WTC11 (cell line): ENCODE measurements around the gene GCC1. TPM values are rescaled to one million over a fixed set of nuclear protein-coding genes. Genes with fewer than 3 reads are reported as not detected.

ENCODE experiments used
- ATAC-seq: fragments of 200-7000 bp; cut with Tn5 transposase; 2 replicates; pipeline ENCODE4 v1.10.0; 2021; ENCODE audit warnings: mild to moderate bottlenecking, moderate library complexity
- CTCF ChIA-PET: fragments of 300-600 bp; sonication (Branson Sonifier 250); formaldehyde crosslinking; loops from one replicate; lab custom pipeline; 2021; ENCODE audit warnings: antibody characterized with exemption; lab: Charles Lee
- POLR2A ChIA-PET: fragments of 350-600 bp; sonication (Branson Sonifier 250); formaldehyde crosslinking; loops from one replicate; lab custom pipeline; 2021; ENCODE audit warnings: antibody characterized with exemption; lab: Charles Lee
- DNase-seq: peaks from one replicate; pipeline ENCODE4 v3.0.0; 2021; ENCODE audit warnings: low spot score
- H3K27ac Mint-ChIP-seq: 2 replicates; pipeline ENCODE4 v1.8.0; 2021; ENCODE audit warnings: mixed read lengths
- H3K27me3 Mint-ChIP-seq: 2 replicates; pipeline ENCODE4 v1.8.0; 2021; ENCODE audit warnings: low read depth, mild to moderate bottlenecking, moderate library complexity, mixed read lengths
- H3K36me3 Mint-ChIP-seq: 2 replicates; pipeline ENCODE4 v1.8.0; 2021; ENCODE audit warnings: mixed read lengths
- H3K4me1 Mint-ChIP-seq: 2 replicates; pipeline ENCODE4 v1.8.0; 2022; ENCODE audit warnings: mixed read lengths
- H3K4me3 Mint-ChIP-seq: 2 replicates; pipeline ENCODE4 v1.8.0; 2021; ENCODE audit warnings: mild to moderate bottlenecking, moderate library complexity, mixed read lengths
- H3K9me3 Mint-ChIP-seq: 2 replicates; pipeline ENCODE4 v1.8.0; 2021; ENCODE audit warnings: mixed read lengths
- EMX1 ChIP-seq: fragments of 250-450 bp; sonication (Bioruptor Pico); IDR thresholded peaks from 2 replicates; pipeline ENCODE4 v1.8.0; 2021; ENCODE audit warnings: mild to moderate bottlenecking
- KAT7 ChIP-seq: sonication (generic); formaldehyde crosslinking; IDR thresholded peaks from 2 replicates; pipeline ENCODE4 v1.8.1; 2023; ENCODE audit warnings: missing genetic modification reagents, mild to moderate bottlenecking, borderline replicate concordance
- MXD4 ChIP-seq: fragments of 250-450 bp; sonication (Bioruptor Pico); IDR thresholded peaks from 2 replicates; pipeline ENCODE4 v1.8.0; 2021; ENCODE audit warnings: mild to moderate bottlenecking, moderate library complexity, borderline replicate concordance
- MYBL2 ChIP-seq: sonication (generic); formaldehyde crosslinking; IDR thresholded peaks from 2 replicates; pipeline ENCODE4 v1.8.1; 2023; ENCODE audit warnings: mild to moderate bottlenecking, moderate library complexity, missing genetic modification reagents
- NFE2L1 ChIP-seq: sonication (generic); formaldehyde crosslinking; IDR thresholded peaks from 2 replicates; pipeline ENCODE4 v1.8.1; 2023; ENCODE audit warnings: missing genetic modification reagents
- NFYB ChIP-seq: sonication (generic); formaldehyde crosslinking; conservative IDR thresholded peaks from 2 replicates; pipeline ENCODE4 v1.8.0; 2022; ENCODE audit warnings: low read depth, missing genetic modification reagents
- PRRX2 ChIP-seq: fragments of 250-450 bp; sonication (Bioruptor Pico); IDR thresholded peaks from 2 replicates; pipeline ENCODE4 v1.8.0; 2021; ENCODE audit warnings: mild to moderate bottlenecking
- TP53 ChIP-seq: sonication (generic); formaldehyde crosslinking; IDR thresholded peaks from 2 replicates; pipeline ENCODE4 v1.8.1; 2023; ENCODE audit warnings: mild to moderate bottlenecking, missing genetic modification reagents
- ZNF138 ChIP-seq: sonication (generic); formaldehyde crosslinking; conservative IDR thresholded peaks from 2 replicates; pipeline ENCODE4 v1.8.1; 2022; ENCODE audit warnings: mild to moderate bottlenecking, moderate library complexity, missing genetic modification reagents
- total RNA-seq: library from RNA; stranded (reverse); gene quantifications from 3 replicates; pipeline ENCODE4 v1.2.3, GENCODE V29; 2021
- TF ChIP-seq, protein P1 (sequence below): fragments of 250-450 bp; sonication (Bioruptor Pico); IDR thresholded peaks from 2 replicates; pipeline ENCODE4 v1.9.0; 2021; ENCODE audit warnings: mild to moderate bottlenecking
- TF ChIP-seq, protein P2 (sequence below): sonication (generic); formaldehyde crosslinking; IDR thresholded peaks from 2 replicates; pipeline ENCODE4 v1.8.0; 2023; ENCODE audit warnings: missing genetic modification reagents
- TF ChIP-seq, protein P3 (sequence below): sonication (generic); formaldehyde crosslinking; IDR thresholded peaks from 2 replicates; pipeline ENCODE4 v1.8.1; 2022; ENCODE audit warnings: low read depth, missing genetic modification reagents, borderline replicate concordance
- TF ChIP-seq, protein P4 (sequence below): sonication (generic); formaldehyde crosslinking; IDR thresholded peaks from 2 replicates; pipeline ENCODE4 v1.8.1; 2023; ENCODE audit warnings: mild to moderate bottlenecking, missing genetic modification reagents
- TF ChIP-seq, protein P5 (sequence below): sonication (generic); formaldehyde crosslinking; IDR thresholded peaks from 2 replicates; pipeline ENCODE4 v1.8.1; 2022; ENCODE audit warnings: missing genetic modification reagents, borderline replicate concordance
- TF ChIP-seq, protein P6 (sequence below): sonication (generic); formaldehyde crosslinking; IDR thresholded peaks from 2 replicates; pipeline ENCODE4 v1.8.1; 2022; ENCODE audit warnings: low read depth, mild to moderate bottlenecking, moderate library complexity, missing genetic modification reagents, borderline replicate concordance
- TF ChIP-seq, protein P7 (sequence below): sonication (generic); formaldehyde crosslinking; IDR thresholded peaks from 2 replicates; pipeline ENCODE4 v1.8.0; 2022; ENCODE audit warnings: mild to moderate bottlenecking, missing genetic modification reagents
- TF ChIP-seq, protein P8 (sequence below): fragments of 250-450 bp; sonication (Bioruptor Pico); IDR thresholded peaks from 2 replicates; pipeline ENCODE4 v1.8.0; 2021; ENCODE audit warnings: mild to moderate bottlenecking

The GCC1 gene
- total RNA-seq, 1 experiment from 2014 or later = 13.2 TPM

DNA sequence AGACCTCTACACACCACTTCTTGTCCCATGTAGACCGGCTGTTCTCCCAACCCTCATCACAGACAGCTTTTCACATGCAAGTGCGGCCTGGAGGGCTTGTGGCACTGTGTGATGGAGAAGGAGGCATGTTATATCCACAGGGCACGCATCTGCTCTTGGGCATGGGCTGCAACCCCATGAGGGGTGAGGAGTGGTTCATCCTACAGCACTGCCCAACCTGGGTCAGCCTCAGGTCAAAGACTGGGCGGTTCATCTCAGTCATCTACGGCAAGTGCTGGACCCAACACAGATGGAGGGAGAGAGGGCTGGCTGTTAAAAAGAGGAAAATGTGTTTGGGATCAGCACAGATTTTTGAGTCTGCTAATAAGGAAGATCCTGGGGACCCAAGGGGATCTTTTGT lies 10.3 kb upstream of the GCC1 start:
- ChIA-PET CTCF (interaction anchor here (1.2 kb wide), 1 partner anchor 34 kb away, joined by 4 read pairs; no protein-coding TSS in a partner anchor), POLR2A (no interaction called here)
- TF ChIP-seq MYBL2 = no peak
- TF ChIP-seq NFE2L1 (CRISPR knock-in tag) = no peak
- TF ChIP-seq PRRX2 (CRISPR knock-in tag) = no peak
- no peak for TF ChIP-seq MXD4 (CRISPR knock-in tag)
- TF ChIP-seq, protein P1, sequence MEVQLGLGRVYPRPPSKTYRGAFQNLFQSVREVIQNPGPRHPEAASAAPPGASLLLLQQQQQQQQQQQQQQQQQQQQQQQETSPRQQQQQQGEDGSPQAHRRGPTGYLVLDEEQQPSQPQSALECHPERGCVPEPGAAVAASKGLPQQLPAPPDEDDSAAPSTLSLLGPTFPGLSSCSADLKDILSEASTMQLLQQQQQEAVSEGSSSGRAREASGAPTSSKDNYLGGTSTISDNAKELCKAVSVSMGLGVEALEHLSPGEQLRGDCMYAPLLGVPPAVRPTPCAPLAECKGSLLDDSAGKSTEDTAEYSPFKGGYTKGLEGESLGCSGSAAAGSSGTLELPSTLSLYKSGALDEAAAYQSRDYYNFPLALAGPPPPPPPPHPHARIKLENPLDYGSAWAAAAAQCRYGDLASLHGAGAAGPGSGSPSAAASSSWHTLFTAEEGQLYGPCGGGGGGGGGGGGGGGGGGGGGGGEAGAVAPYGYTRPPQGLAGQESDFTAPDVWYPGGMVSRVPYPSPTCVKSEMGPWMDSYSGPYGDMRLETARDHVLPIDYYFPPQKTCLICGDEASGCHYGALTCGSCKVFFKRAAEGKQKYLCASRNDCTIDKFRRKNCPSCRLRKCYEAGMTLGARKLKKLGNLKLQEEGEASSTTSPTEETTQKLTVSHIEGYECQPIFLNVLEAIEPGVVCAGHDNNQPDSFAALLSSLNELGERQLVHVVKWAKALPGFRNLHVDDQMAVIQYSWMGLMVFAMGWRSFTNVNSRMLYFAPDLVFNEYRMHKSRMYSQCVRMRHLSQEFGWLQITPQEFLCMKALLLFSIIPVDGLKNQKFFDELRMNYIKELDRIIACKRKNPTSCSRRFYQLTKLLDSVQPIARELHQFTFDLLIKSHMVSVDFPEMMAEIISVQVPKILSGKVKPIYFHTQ = no peak
- TF ChIP-seq, protein P2, sequence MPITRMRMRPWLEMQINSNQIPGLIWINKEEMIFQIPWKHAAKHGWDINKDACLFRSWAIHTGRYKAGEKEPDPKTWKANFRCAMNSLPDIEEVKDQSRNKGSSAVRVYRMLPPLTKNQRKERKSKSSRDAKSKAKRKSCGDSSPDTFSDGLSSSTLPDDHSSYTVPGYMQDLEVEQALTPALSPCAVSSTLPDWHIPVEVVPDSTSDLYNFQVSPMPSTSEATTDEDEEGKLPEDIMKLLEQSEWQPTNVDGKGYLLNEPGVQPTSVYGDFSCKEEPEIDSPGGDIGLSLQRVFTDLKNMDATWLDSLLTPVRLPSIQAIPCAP (CRISPR knock-in tag) = no peak
- TF ChIP-seq, protein P3, sequence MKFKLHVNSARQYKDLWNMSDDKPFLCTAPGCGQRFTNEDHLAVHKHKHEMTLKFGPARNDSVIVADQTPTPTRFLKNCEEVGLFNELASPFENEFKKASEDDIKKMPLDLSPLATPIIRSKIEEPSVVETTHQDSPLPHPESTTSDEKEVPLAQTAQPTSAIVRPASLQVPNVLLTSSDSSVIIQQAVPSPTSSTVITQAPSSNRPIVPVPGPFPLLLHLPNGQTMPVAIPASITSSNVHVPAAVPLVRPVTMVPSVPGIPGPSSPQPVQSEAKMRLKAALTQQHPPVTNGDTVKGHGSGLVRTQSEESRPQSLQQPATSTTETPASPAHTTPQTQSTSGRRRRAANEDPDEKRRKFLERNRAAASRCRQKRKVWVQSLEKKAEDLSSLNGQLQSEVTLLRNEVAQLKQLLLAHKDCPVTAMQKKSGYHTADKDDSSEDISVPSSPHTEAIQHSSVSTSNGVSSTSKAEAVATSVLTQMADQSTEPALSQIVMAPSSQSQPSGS (CRISPR knock-in tag) = no peak
- TF ChIP-seq, protein P4, sequence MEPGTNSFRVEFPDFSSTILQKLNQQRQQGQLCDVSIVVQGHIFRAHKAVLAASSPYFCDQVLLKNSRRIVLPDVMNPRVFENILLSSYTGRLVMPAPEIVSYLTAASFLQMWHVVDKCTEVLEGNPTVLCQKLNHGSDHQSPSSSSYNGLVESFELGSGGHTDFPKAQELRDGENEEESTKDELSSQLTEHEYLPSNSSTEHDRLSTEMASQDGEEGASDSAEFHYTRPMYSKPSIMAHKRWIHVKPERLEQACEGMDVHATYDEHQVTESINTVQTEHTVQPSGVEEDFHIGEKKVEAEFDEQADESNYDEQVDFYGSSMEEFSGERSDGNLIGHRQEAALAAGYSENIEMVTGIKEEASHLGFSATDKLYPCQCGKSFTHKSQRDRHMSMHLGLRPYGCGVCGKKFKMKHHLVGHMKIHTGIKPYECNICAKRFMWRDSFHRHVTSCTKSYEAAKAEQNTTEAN (CRISPR knock-in tag) = no peak
- TF ChIP-seq, protein P5, sequence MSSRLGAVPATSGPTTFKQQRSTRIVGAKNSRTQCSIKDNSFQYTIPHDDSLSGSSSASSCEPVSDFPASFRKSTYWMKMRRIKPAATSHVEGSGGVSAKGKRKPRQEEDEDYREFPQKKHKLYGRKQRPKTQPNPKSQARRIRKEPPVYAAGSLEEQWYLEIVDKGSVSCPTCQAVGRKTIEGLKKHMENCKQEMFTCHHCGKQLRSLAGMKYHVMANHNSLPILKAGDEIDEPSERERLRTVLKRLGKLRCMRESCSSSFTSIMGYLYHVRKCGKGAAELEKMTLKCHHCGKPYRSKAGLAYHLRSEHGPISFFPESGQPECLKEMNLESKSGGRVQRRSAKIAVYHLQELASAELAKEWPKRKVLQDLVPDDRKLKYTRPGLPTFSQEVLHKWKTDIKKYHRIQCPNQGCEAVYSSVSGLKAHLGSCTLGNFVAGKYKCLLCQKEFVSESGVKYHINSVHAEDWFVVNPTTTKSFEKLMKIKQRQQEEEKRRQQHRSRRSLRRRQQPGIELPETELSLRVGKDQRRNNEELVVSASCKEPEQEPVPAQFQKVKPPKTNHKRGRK (CRISPR knock-in tag) = no peak
- TF ChIP-seq, protein P6, sequence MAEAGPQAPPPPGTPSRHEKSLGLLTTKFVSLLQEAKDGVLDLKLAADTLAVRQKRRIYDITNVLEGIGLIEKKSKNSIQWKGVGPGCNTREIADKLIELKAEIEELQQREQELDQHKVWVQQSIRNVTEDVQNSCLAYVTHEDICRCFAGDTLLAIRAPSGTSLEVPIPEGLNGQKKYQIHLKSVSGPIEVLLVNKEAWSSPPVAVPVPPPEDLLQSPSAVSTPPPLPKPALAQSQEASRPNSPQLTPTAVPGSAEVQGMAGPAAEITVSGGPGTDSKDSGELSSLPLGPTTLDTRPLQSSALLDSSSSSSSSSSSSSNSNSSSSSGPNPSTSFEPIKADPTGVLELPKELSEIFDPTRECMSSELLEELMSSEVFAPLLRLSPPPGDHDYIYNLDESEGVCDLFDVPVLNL (CRISPR knock-in tag) = no peak
- TF ChIP-seq NFYB (CRISPR knock-in tag) = no peak
- Mint-ChIP-seq H3K36me3 (peaks cover 13% of the 10 kb centered on the region), H3K9me3 (no peaks in the 10 kb centered on the region), H3K4me3 (no peak overlapping the region), H3K27me3 (peaks cover 8% of the 10 kb centered on the region; the same call in 1 of the 2 replicates), H3K4me1 (peaks cover 10% of the 10 kb centered on the region), H3K27ac (no peak overlapping the region)
- ATAC-seq (no peak), DNase-seq (no peak)

DNA sequence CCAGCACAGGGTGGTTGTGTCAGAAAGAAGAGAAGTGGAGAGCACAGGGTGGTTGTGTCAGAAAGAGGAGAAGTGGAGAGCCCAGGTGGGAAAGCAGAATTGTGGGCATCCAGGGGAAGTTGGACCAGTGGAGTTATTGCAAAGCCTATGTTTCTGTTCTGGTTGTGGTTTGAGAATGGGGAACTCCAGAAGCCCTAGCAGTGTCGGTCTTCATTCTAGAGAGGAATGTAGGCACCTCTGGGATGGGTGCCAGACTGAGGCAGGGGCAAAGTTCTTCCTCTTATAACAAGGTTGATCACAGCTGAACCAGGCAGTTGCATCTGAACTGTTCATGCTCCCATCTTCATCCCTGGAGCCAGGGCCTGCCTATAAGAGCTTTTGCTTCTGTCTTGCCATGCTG lies 9.1 kb upstream of the GCC1 start:
- no peak for TF ChIP-seq ZNF138
- TF ChIP-seq, protein P7, sequence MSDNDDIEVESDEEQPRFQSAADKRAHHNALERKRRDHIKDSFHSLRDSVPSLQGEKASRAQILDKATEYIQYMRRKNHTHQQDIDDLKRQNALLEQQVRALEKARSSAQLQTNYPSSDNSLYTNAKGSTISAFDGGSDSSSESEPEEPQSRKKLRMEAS (CRISPR knock-in tag) = no peak
- TF ChIP-seq, protein P8, sequence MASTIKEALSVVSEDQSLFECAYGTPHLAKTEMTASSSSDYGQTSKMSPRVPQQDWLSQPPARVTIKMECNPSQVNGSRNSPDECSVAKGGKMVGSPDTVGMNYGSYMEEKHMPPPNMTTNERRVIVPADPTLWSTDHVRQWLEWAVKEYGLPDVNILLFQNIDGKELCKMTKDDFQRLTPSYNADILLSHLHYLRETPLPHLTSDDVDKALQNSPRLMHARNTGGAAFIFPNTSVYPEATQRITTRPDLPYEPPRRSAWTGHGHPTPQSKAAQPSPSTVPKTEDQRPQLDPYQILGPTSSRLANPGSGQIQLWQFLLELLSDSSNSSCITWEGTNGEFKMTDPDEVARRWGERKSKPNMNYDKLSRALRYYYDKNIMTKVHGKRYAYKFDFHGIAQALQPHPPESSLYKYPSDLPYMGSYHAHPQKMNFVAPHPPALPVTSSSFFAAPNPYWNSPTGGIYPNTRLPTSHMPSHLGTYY (CRISPR knock-in tag) = no peak
- no peak for TF ChIP-seq TP53
- TF ChIP-seq EMX1 = no peak
- TF ChIP-seq KAT7 (CRISPR knock-in tag) = no peak
- no peak for TF ChIP-seq MXD4 (CRISPR knock-in tag)
- TF ChIP-seq, all 79 proteins: peak for 0
- Mint-ChIP-seq H3K4me1 (peaks cover 11% of the 10 kb centered on the region), H3K4me3 (no peak overlapping the region), H3K9me3 (no peaks in the 10 kb centered on the region), H3K27me3 (peaks cover 8% of the 10 kb centered on the region; the same call in 1 of the 2 replicates), H3K27ac (no peak overlapping the region), H3K36me3 (peaks cover 23% of the 10 kb centered on the region)
- POLR2A ChIA-PET = no interaction called here
- no peak for DNase-seq
- CTCF ChIA-PET = interaction anchor here (1.4 kb wide), 1 partner anchor 26 kb away, joined by 3 read pairs; no protein-coding TSS in a partner anchor
- no peak for ATAC-seq
